Measurements from ENCODE around the gene NPIPA8. TPM values are rescaled to one million over a fixed set of nuclear protein-coding genes. Genes with fewer than 3 reads are reported as not detected.
"Not testable (repeated sequence)": the region's sequence is repeated elsewhere in the genome, so short reads cannot be mapped to it uniquely, and the experiment has no call there.

Gene NPIPA8
- total RNA-seq, 1 donor from 2014 or later, result 0.80 TPM

GRCh38 chr16:18306066-18306465 lies 30.5 kb downstream of the NPIPA8 start:
- H3K36me3 ChIP-seq; H3K4me3 ChIP-seq; intact Hi-C loops (cut with DNase I); H3K27me3 ChIP-seq (ENCODE audit: low read depth); ATAC-seq; H3K9me3 ChIP-seq; H3K4me1 ChIP-seq; DNase-seq; H3K27ac ChIP-seq: not testable (repeated sequence)

- intact Hi-C loops (cut with DNase I); H3K9me3 ChIP-seq; H3K4me3 ChIP-seq; DNase-seq; H3K36me3 ChIP-seq; ATAC-seq; H3K27ac ChIP-seq; H3K4me1 ChIP-seq; H3K27me3 ChIP-seq (ENCODE audit: low read depth): not testable (repeated sequence)
These were observed 33.4 kb downstream of the NPIPA8 start for GRCh38 chr16:18303059-18303706.

- H3K4me3 ChIP-seq; intact Hi-C loops (cut with DNase I); H3K36me3 ChIP-seq; H3K9me3 ChIP-seq; H3K4me1 ChIP-seq; ATAC-seq; H3K27ac ChIP-seq; H3K27me3 ChIP-seq (ENCODE audit: low read depth); DNase-seq: not testable (repeated sequence)
These were observed 38.8 kb downstream of the NPIPA8 start for GRCh38 chr16:18297714-18298113.

- ATAC-seq; H3K4me3 ChIP-seq; H3K27me3 ChIP-seq (ENCODE audit: low read depth); H3K36me3 ChIP-seq; H3K9me3 ChIP-seq; intact Hi-C loops (cut with DNase I); H3K27ac ChIP-seq; H3K4me1 ChIP-seq; DNase-seq: not testable (repeated sequence)
These were observed 39.6 kb downstream of the NPIPA8 start for GRCh38 chr16:18296931-18297330.

GRCh38 chr16:18294371-18294770 lies 42.2 kb downstream of the NPIPA8 start:
- H3K36me3 ChIP-seq; H3K27me3 ChIP-seq (ENCODE audit: low read depth); H3K27ac ChIP-seq; H3K4me1 ChIP-seq; H3K9me3 ChIP-seq; intact Hi-C loops (cut with DNase I); DNase-seq; H3K4me3 ChIP-seq: not testable (repeated sequence)
- ATAC-seq, result peak in 1 of 2 donors; percentile 41

GRCh38 chr16:18293337-18293956 lies 43.1 kb downstream of the NPIPA8 start:
- H3K27me3 ChIP-seq (ENCODE audit: low read depth); H3K36me3 ChIP-seq; H3K4me3 ChIP-seq; H3K9me3 ChIP-seq; H3K4me1 ChIP-seq; DNase-seq; ATAC-seq; H3K27ac ChIP-seq; intact Hi-C loops (cut with DNase I): not testable (repeated sequence)

GRCh38 chr16:18290959-18291358 lies 45.6 kb downstream of the NPIPA8 start:
- H3K4me1 ChIP-seq; DNase-seq; intact Hi-C loops (cut with DNase I); H3K36me3 ChIP-seq; H3K27ac ChIP-seq; ATAC-seq; H3K9me3 ChIP-seq; H3K27me3 ChIP-seq (ENCODE audit: low read depth); H3K4me3 ChIP-seq: not testable (repeated sequence)

- not testable (repeated sequence) for DNase-seq
These were observed 50.2 kb downstream of the NPIPA8 start for GRCh38 chr16:18286342-18286741.

GRCh38 chr16:18280319-18280718 lies 56.2 kb downstream of the NPIPA8 start:
- H3K4me1 ChIP-seq; H3K9me3 ChIP-seq; H3K36me3 ChIP-seq; ATAC-seq; DNase-seq; H3K27ac ChIP-seq; H3K4me3 ChIP-seq; intact Hi-C loops (cut with DNase I); H3K27me3 ChIP-seq (ENCODE audit: low read depth): not testable (repeated sequence)

More at GRCh38 chr16:18286342-18286741, 50.2 kb downstream of the NPIPA8 start:
- ATAC-seq; H3K9me3 ChIP-seq; H3K27me3 ChIP-seq (ENCODE audit: low read depth); H3K4me3 ChIP-seq; H3K4me1 ChIP-seq; H3K36me3 ChIP-seq; intact Hi-C loops (cut with DNase I); H3K27ac ChIP-seq: not testable (repeated sequence)

GRCh38 chr16:18276756-18277155 lies 59.8 kb downstream of the NPIPA8 start:
- intact Hi-C loops (cut with DNase I); ATAC-seq; H3K4me1 ChIP-seq; H3K27ac ChIP-seq; H3K27me3 ChIP-seq (ENCODE audit: low read depth); H3K4me3 ChIP-seq; H3K36me3 ChIP-seq; DNase-seq; H3K9me3 ChIP-seq: not testable (repeated sequence)

- H3K4me3 ChIP-seq, result not testable (repeated sequence)
These were observed 66.4 kb downstream of the NPIPA8 start for GRCh38 chr16:18270171-18270570.

More at GRCh38 chr16:18270171-18270570, 66.4 kb downstream of the NPIPA8 start:
- ATAC-seq; H3K9me3 ChIP-seq; H3K27me3 ChIP-seq (ENCODE audit: low read depth); intact Hi-C loops (cut with DNase I); H3K36me3 ChIP-seq; H3K27ac ChIP-seq; H3K4me1 ChIP-seq; DNase-seq: not testable (repeated sequence)

Small RNA genes within 50 kb of the gene (microRNA-seq; reads per million reads assigned to microRNA genes)
- gene MIR6511A4 (ENCODE audit: borderline number of aligned reads) (not detected), gene MIR6770-3 (ENCODE audit: borderline number of aligned reads) (not detected)

Other genes starting within 250 kb of the NPIPA8 start
- gene NOMO2, start 225.4 kb upstream of the NPIPA8 start, total RNA-seq, result 118 TPM

All from lower lobe of right lung (tissue), 2 donors.